HG03135 (cell line): ENCODE results near the gene TANC1.

Experiments
- ATAC-seq: cut with Tn5 transposase; IDR thresholded peaks from one replicate; pipeline ENCODE4 v1.9.1; 2021; ENCODE audit warnings: mild to moderate bottlenecking, moderate library complexity; ENCODE audit not compliant: unreplicated experiment

The TANC1 gene

DNA sequence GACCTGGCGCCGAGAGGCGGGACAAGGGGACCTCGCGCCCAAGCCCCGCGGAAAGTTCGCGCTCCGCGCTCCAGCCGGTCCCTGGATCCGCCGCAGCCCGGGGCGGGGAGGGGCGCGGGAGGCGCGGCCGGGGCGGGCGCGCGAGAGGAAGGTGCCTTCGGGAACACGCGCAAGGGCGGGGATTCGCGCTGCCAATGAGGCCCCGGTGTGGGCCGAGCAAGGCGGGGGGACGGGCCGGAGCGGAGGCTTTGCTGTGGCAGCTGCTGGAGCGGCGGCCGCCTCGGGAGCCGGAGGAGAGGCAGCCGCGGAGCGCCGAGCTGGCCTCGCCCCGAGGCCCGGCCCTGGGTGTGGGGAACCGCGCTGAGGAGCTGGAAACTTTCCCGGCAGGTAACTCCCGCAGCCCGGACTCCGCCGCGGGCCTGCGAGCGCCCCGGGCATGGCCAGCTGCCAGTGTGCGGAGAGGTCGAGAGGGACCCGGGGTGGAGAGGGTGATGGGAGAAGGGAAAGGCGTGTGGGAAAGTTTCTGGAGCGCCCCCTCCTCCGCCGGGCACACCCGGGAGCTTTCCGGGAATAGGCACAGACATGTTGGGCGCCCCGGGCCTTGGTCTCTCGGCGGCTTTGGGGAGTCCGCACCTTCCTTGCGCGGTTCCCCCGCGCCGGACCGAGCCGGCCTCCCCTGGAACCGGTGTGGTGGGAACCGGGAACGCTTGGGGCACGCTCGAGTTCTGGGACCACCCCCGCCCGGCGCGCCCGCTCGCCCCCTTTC, at the start of gene TANC1:
TANC1 (plus strand) TSS at position 245 of the 766 bp plus-strand sequence. CDS start 97,271 bp downstream, outside the sequence.
- peak; percentile 95 for ATAC-seq

DNA sequence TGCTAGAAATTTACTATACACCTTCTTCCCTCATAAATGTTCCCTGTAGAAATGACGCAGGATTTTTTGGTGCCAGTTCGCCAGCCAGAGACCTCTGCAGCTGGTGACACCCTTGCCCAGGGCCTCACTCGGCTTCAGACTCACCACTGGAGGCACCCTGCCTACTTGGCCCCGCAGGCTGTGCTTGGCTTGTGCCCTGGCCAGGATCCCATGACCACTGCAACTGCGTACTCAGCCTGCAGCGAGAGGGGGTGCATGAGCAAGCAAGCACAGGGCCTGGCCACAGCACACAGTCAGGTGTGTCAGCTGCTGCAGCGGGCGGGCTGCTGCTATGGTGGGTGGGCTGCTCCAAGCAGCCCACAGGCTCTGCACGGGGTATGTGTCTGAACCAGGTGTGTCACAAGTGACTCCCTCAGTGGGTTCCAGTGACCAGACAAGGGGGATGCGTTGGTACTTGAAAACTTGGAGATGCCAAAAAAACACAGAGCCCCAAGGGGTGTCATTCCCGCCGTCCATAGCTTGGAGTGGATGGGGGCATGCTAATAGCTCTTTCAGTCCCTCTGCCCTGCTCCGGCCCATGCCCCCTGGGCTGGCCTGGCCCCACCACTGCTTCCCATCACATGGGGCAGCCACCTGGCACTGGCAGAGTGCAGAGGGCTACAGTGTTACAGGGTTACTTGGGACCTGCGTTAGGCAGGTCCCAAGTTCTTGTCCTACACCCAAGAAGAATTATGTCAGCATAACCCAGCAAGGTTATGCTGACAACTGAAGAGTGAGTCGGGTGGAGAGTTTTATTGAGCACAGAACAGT, 46.6 kb upstream of the TANC1 start:
- ATAC-seq, result no peak

DNA sequence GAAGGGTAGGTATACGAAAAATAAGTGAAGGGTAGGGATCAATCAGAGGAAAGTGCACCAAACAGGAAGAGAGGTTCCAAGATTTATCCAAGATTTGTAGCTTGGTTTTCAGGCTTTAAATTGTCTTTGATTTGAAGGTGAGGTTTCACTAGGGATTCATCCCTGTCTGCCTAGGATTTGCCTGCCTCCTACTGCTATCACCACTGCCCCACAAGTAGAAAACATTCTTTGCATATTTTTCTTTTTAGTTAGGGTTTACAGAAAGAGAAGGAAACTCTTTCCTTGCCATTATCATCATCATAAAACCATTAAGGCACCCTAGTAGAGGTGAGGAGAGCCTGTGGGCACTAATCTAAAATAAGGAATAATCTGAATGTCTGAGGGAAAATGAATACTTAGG, 45.8 kb upstream of the TANC1 start:
- no peak for ATAC-seq

DNA sequence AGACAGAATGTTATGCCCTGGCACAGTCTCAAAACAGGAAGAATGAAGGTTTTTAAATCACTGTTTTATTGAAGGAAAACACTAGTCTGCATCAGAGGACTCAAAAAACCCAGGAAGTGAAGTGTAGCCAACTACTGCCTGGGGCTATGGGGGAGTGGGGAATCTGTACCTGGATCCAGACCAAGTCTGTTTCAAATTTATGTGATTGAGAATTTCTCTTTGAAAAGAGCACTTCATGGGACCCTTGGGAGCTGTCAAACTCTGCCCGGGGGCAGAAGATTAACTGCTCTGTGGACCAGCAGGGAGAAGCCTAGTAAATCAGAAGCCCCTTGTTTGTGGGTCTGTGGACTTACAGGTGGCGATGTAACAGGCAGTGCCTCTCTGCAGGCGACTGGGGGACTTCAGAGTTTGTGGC, 45.3 kb upstream of the TANC1 start:
- no peak for ATAC-seq

DNA sequence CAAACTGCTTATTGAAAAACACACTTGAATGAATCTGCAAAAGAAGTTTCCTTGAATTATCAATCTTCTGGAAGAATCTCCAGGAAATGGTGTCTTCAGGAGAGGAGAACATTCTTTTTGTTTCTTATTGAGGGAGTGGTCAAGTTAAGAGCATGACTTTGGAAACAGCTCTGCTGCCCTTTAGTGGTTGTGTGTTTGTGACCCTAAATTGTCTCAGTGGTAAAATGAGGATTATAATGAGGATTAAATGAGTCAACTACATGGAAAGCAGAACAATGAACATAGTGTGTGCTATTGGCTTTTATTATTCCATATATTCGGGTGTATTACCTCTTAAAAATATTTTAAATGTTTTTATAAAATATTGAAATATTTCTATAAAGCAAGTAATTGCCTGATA, 44.8 kb upstream of the TANC1 start:
- no peak for ATAC-seq

DNA sequence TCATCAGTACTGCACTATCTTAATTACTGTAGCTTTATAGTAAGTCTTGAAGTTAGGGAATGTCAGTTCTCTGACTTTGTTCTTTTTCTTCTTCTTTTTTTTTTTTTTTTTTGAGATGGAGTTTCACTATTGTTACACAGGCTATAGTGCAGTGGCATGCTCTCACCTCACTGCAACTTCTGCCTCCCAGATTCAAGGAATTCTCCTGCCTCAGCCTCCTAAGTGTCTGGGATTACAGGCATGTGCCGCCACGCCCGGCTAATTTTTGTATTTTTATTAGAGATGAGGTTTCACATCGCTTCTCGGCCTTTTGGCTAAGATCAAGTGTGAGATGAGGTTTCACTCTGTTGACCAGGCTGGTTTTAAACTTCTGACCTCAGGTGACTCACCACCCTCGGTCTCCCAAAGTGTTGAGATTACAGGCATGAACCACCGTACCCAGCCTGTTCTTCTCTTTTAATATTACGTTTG, 41.9 kb upstream of the TANC1 start:
- no peak for ATAC-seq

DNA sequence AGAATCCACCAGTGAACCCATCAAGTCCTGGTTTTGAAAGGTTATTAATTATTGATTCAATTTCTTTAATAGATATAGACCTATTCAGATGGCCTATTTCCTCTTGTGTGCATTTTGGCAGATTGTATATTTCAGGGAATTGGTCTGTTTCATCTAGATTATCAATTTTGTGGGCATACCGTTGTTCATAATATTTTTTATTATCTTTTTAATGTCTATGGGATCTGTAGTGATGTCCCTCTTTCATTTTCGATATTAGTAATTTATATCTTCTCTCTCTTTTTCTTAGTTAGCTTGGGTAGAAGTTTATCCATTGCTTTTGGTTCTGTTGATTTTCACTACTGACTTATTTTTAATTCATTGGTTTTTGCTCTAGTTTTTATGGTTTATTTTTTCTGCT, 39.9 kb upstream of the TANC1 start:
- no peak for ATAC-seq

DNA sequence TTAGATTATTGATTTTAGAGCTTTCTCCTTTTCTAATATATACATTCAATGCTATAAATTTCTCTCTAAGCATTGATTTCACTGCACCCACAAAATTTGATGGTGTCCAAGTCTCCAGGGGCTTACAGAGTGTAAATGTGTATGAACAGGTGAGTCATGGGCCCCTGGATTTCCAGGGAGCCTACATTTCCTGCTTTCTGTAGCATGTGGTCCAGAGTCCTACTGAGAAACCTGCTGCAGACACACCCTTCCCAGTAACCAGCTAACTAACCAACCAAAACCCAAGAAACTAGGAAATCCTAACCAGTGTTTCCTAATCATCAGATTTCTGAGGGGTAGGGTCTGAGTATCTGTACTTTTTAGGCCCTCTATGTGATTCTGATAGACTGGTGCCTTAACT, 39.5 kb upstream of the TANC1 start:
- no peak for ATAC-seq

DNA sequence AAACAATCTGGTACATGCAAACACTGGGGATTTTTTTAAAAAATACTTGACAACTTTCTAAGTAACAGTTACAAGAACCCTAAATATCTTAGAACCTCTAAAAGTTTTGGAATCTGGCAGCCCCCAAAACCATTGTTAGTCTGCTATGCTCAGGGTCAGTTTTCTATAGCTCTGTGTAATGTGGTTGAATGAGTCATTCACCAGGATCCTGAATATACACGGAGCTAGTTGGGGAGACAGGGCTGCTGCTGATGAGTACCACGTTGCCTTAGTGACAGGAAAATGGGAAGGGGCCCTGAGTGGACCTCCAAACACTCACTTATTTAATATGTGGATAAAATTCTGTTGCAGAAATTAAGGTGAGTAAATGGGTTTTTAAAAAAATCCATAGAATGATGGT, 36.9 kb upstream of the TANC1 start:
- no peak for ATAC-seq

DNA sequence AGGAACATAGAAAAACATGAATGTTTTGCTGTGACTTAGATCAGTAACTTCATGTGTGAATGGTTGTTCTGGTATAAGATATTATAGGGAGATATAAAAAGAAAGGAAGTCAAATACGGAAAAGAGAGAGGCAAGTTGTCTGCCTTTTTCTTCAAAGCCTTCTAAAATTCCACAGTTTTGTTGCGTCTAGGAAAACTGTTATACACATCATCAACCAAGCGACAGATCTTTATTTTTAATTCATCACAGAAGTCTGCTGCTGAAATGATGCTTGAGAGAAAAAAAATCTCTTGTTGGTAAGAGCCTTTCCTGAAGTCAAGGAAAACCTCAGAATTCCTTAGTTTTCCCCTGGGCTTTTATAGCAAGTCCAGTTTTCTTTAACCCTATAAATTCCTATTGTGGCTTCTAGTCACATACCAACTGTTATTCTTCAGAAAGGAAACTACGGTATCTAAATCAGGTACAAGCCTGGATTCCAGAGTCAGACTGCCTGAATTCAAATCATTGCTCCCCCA, 36.3 kb upstream of the TANC1 start:
- no peak for ATAC-seq

DNA sequence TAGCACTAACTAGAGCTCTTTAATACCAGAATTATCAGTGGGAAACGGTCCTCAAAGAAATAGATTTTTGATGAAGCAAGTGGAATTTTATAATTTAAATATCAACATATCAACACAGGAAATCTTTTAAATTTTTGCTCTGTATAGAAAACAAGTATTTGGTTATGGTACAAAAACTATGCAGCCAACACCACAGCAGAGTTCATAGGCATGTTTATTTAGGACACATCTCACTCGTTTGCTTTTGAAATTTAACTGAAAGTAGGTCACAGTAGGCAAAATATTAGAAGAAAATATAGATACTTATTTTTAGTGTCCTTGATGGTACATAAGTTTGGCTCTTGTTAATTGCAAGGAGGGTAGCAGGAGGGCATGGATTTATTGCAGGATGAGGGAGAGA, 34.3 kb upstream of the TANC1 start:
- ATAC-seq, result no peak

DNA sequence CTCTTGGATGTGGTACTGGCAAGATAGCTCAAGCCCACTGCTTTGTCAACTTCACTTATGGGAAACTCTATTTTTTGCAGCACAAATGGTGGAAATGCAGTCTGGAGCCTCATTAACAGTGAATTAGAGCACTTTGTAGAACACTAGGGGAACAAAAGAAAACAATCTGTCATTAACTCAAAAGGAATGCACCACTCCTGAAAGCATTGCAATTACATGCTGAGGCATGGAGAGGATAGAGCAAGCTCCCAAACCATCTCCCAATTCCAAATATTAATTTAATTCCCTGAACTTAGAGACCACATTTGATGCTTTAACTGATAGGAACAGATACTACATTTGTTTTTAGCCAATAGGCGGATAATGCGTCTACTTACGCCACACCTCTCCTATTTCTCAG, 32.8 kb upstream of the TANC1 start:
- ATAC-seq, result no peak

DNA sequence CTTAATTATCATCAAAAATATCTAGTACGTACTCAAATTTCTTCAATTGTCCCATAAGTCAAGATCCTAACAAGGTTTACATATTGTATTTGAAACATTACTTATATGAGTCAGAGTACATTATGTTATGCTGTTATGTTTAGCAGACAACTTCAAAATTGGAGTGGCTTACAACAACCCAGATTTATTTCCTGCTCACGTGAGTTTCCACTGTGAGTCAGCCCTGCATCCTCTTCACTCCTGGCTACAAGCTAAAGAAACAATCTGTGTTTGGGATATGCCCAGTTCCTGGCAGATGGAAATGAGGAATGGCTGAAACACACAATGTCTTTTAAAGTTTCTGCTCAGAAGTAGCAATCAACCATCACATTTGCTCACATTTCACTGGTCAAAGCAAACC, 31.5 kb upstream of the TANC1 start:
- ATAC-seq, result no peak

DNA sequence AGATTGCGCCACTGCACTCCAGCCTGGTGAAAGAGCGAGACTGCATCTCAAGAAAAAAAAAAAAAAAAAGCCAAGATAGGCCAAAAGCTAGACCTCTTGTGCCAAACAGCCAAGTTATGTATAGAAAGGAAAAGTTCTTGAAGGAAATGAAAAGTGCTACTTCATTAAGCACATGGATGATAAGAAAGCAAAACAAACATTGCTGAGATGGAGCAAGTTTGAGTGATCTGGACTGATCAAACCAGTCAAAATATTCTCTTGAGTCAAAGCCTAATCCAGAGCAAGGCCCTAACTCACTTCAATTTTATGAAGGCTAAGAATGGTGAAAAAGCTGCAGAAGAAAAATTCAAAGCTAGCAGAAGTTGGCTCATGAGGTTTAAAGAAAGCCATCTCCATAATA, 28.1 kb upstream of the TANC1 start:
- ATAC-seq, result no peak

DNA sequence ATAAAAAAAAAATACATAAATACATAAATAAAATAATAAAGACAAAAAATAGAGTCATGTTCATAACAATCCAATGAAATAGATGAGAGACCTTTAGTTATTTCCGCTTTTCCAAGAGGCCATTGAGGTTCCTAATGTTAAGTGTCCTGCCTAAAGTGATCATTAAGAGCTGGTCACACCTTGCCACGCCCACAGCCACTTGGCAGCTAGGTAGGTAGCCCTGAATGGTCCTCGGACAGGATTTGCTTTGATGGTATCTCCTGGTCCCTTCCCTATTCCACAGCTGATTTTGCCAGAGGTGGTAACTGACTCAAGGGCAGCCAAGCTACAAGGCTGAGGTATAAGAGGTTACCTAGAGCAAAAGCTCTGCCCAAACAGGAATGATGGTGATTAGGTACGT, 24.5 kb upstream of the TANC1 start:
- no peak for ATAC-seq

DNA sequence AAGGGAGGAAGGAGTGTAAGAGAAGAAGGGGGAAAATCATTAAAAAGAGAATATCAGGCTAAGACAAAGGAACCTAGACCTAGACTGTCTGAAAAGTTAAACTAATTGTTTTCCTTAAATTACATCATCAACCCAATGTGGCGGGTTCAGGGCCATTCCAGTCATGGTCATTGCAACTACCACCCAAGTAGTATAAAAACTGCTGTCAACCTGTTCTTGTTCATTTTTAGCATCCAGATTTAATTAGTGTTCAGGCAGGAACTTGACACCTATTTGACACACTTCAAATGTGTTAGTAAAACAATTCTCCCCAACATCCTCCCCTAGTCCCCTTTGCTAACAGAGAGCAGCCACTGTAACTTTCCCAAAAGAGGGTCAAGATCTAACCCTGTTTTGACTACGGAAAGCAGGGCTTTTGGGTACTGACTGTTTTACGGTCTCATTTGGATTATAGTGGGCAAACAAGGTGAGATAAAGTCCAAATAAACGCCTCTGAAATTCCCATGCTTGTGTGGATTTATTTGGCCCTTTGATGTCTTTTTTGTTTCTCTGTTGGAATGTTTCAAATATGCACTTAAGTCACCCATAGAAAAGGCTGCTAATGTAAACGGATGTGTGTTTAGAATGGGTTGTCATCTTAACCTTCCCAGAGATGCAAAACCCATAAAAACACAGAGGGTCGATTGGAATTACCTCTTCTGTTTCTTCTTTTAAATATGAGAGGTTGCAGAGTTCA, 19.3 kb upstream of the TANC1 start:
- ATAC-seq, result no peak

DNA sequence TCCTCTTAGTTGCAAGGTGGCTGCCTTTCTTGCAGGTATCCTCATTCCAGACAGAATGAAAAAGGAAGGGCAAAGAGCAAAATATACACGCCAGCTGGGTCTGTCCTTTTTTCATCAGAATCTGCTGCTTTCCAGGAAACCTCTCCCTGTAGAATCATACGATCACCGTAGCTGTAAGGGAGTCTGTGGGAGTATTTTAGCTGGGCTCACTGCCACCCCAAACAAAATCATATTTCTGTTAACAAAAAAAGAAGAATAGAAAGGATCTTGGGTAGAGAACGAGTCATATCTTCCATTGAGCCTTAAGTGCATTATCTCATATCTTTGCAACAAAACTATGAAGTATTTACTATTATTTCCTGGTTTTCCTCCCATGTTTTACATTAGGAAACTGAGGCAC, 15.0 kb upstream of the TANC1 start:
- ATAC-seq, result no peak

DNA sequence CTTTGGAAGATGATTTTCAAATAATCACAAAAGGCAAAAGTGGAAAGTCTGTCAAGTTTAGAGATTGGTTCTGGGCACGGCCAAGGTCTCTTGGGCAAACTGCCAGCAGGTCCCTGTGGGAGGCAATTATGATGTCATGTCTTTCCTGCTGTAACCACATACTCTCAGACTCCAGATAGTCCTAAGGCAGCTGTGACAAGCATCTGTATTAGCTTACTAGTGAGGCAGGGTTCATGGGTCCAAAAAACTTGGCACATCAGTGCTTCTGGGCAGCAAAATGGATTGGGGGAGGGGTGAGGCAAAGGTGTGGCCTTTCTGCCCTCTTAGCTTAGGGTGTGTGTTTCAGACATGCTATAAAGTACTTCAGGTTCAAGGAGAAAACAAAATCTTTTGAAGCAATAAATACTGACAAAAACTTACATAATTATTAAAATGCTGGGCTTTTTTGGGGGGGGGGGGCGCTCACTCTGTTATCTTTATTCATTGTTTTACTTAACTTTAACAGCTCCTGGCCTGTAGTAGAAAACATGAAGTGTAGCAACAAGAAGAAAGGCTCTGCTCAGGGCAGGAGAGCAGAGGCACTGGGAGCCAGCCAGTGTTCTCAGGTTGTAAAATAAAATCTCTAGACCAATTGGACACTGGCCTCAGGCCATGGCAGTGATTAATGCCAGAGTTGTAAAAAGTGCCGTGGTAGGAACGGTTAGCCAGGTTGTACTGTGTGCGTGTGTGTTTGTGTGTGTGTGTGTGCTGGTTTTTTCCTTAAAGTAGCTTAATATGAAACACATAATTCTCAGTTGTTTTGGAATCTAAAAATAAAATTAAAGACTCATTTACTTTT, 14.3 kb upstream of the TANC1 start:
- ATAC-seq, result no peak

DNA sequence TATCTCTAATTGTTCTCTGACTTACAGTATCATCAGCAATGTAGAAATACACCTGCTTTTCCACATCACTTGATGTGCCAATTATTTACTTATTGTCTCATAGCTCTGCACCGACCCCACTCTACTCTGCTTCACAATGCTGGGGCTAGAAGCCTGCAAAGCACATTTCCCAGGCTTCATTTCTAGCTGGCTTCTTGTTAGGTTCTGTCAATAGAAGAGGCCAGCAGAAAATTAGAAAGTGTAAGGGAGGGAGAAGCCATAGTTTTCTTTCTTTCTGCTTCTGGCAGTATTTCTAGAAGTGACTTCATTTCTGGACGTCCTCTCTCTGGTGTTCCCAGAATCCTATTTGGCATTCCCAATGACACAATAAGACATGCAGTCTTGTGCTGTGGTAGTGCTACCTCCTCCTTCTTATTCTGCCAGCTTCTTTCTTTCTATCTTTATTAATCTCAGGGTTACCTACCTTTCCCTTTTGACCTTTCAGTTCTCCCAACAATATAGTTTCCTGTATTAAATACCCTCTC, 12.5 kb upstream of the TANC1 start:
- ATAC-seq, result no peak

DNA sequence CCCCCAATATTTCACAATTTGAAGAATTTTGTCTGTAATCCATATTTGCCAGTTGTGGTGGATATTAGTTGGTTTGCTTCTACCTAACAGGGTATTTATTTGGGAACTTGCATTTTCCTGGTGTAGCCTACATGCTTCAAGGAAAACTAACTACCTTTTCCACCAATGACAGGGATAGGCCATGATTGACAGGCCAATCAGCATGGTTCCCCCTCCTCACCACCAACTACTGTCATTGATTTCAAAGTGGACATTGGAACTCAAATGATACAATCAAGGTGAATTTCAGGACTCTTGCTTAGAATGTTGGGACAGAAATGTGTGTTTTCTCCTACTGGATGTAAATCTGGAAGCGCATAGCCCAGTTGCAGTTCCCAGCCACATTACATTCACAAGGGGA, 10.1 kb upstream of the TANC1 start:
- no peak for ATAC-seq
